Keratinocyte (primary cell): ENCODE measurements around the gene KCNQ1OT1. TPM values are rescaled to one million over a fixed set of nuclear protein-coding genes. Genes with fewer than 3 reads are reported as not detected.

Source experiments
- DNase-seq: peaks from one replicate; pipeline ENCODE4 v3.0.0-alpha.2; 2011; ENCODE audit warnings: low read depth, missing footprints, low spot score
- FAIRE-seq: peaks from 2 replicates; lab custom pipeline; 2011; peaks lifted over from hg19 to GRCh38; lab: Jason Lieb, UNC
- H2AFZ ChIP-seq: 2 replicates; pipeline ENCODE4 v1.6.0; 2012; ENCODE audit warnings: low read length, control low read depth, inconsistent platforms; ENCODE audit not compliant: control insufficient read depth
- H3K27ac ChIP-seq: 2 replicates; pipeline ENCODE4 v1.5.1; 2011; ENCODE audit warnings: low read length; ENCODE audit not compliant: control insufficient read depth, insufficient read depth
- H3K27me3 ChIP-seq: 3 replicates; pipeline ENCODE4 v1.6.0; 2011; ENCODE audit warnings: low read length; ENCODE audit not compliant: control insufficient read depth, insufficient read depth; ENCODE audit errors: extremely low read depth
- H3K36me3 ChIP-seq, 2 experiments: 2 replicates in 1 of 2; 3 replicates in 1 of 2; pipeline ENCODE4 v1.5.1; 2011; ENCODE audit warnings: low read length in 2 of 2, mild to moderate bottlenecking in 1 of 2; ENCODE audit not compliant: control insufficient read depth in 2 of 2, insufficient read depth in 2 of 2; ENCODE audit errors: extremely low read depth in 1 of 2
- H3K4me1 ChIP-seq: 3 replicates; pipeline ENCODE4 v1.5.1; 2011; ENCODE audit warnings: low read length; ENCODE audit not compliant: control insufficient read depth, insufficient read depth; ENCODE audit errors: extremely low read depth
- H3K4me2 ChIP-seq: 3 replicates; pipeline ENCODE4 v1.6.0; 2011; ENCODE audit warnings: low read depth, low read length; ENCODE audit not compliant: control insufficient read depth, insufficient read depth; ENCODE audit errors: extremely low read depth
- H3K4me3 ChIP-seq, 3 experiments: fragments of 200-600 bp in 1 of 3; sonication (generic) in 1 of 3; 2 replicates in 2 of 3; 3 replicates in 1 of 3; pipeline ENCODE4 v1.5.1; 2011 to 2016; ENCODE audit warnings: low read length in 3 of 3, mild to moderate bottlenecking in 3 of 3, control low read depth in 2 of 3, inconsistent platforms in 1 of 3, low read depth in 1 of 3, mixed read lengths in 1 of 3, mixed run types in 1 of 3, moderate library complexity in 1 of 3; ENCODE audit not compliant: control insufficient read depth in 2 of 3, insufficient read depth in 2 of 3; ENCODE audit errors: extremely low read depth in 1 of 3
- H3K79me2 ChIP-seq: 2 replicates; pipeline ENCODE4 v1.6.0; 2012; ENCODE audit warnings: low read length; ENCODE audit not compliant: control insufficient read depth, insufficient read depth
- H3K9ac ChIP-seq: 3 replicates; pipeline ENCODE4 v1.6.0; 2011; ENCODE audit warnings: low read length; ENCODE audit not compliant: control insufficient read depth, insufficient read depth; ENCODE audit errors: extremely low read depth
- H3K9me1 ChIP-seq: 3 replicates; pipeline ENCODE4 v1.6.0; 2011; ENCODE audit warnings: low read length; ENCODE audit not compliant: control insufficient read depth, insufficient read depth; ENCODE audit errors: extremely low read depth
- H3K9me3 ChIP-seq: 2 replicates; pipeline ENCODE4 v1.5.1; 2012; ENCODE audit warnings: low read depth, low read length; ENCODE audit not compliant: control insufficient read depth
- H4K20me1 ChIP-seq: 3 replicates; pipeline ENCODE4 v1.6.0; 2011; ENCODE audit warnings: low read length; ENCODE audit not compliant: control insufficient read depth, insufficient read depth; ENCODE audit errors: extremely low read depth
- EZH2 ChIP-seq: IDR thresholded peaks from one replicate; pipeline ENCODE4 v1.6.1; 2012; ENCODE audit warnings: inconsistent platforms, mild to moderate bottlenecking, low read length, moderate library complexity
- dilution Hi-C: fragments of 300-500 bp; cut with MboI; formaldehyde crosslinking; loops from one replicate; pipeline ENCODE4 v1.7.0; 2020; ENCODE audit warnings: low sequenced_read_pairs; ENCODE audit not compliant: extremely low pct_ligation_motif_present
- polyA plus RNA-seq, 5 experiments: library from polyadenylated mRNA; depleted of rRNA in 3 of 5; stranded (reverse) in 3 of 5; stranded (forward) in 1 of 5; unstranded in 1 of 5; fragments of >200 nt; gene quantifications; 1 replicate in 1 of 5; 2 replicates in 3 of 5; 3 replicates in 1 of 5; pipeline versions ENCODE4 v1.2.1 to v1.2.3, GENCODE V29; 2011 to 2012; ENCODE audit warnings: missing spikeins in 2 of 5, low read depth in 1 of 5, low replicate concordance in 1 of 5
- TF ChIP-seq, protein P1 (sequence below), 3 experiments: IDR thresholded peaks in 1 of 3; conservative IDR thresholded peaks in 1 of 3; optimal IDR thresholded peaks in 1 of 3; 2 replicates in 2 of 3; 3 replicates in 1 of 3; pipeline versions ENCODE3 to v1.5.1; 2011; ENCODE audit warnings: low read length in 3 of 3, mild to moderate bottlenecking in 3 of 3, moderate library complexity in 2 of 3, control low read depth in 1 of 3, inconsistent platforms in 1 of 3; ENCODE audit not compliant: insufficient read depth in 2 of 3; ENCODE audit errors: extremely low read depth in 1 of 3

Gene KCNQ1OT1
- polyA plus RNA-seq, 1 donor (not counting 4 experiments of a cell fraction or from before 2014, with no cell fraction given) = 0.07 TPM

DNA sequence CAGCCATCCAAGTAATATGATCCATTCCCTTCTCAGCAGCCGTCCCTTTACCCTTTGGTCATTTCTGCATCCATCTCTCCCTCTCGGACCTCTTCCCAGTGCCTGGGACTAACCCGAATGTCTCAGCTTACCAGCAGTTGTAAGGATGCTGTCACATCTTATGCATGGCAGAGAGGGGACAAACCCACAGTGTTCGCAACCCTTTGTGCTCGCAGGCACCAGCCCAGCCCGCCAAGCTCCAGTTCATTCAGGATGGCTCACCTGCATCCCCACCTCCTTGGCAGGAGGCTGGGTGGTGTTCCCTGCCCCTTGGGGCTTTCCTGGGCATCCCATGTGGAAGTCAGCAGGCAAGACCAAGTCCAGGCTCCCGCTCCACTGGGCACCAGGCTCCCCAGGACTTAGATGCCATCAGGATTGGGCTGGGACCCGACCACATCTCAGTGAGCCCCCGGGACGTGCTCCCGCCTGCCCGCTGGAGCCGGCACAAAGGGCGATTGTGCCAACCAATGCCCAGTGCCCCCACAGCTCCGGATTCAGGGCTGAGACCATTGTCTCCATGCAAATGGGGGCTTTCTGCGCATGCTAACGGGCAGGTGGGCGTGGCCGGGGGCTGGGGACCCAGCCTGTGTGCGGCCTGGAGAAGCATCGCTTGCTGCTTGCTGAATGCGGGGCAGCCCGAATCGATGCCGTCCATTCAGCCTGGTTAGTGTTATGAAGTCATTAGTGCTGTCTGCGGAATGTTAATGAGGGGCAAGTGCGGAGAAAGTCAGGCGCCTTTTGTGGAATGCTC is 108.6 kb downstream of the KCNQ1OT1 start:
- no peak overlapping the region for H2AFZ ChIP-seq
- peaks cover 11% of the 10 kb centered on the region for H3K27me3 ChIP-seq
- H3K4me1 ChIP-seq = no peaks in the 10 kb centered on the region
- no peak overlapping the region for H3K4me2 ChIP-seq
- H3K27ac ChIP-seq = no peak overlapping the region
- no peaks in the 10 kb centered on the region for H3K36me3 ChIP-seq
- H3K4me3 ChIP-seq = no peak overlapping the region
- H3K79me2 ChIP-seq = no peaks in the 10 kb centered on the region
- H3K9me1 ChIP-seq = no peaks in the 10 kb centered on the region
- FAIRE-seq (no peak), DNase-seq (no peak)
- no peak for TF ChIP-seq EZH2
- TF ChIP-seq, protein P1, sequence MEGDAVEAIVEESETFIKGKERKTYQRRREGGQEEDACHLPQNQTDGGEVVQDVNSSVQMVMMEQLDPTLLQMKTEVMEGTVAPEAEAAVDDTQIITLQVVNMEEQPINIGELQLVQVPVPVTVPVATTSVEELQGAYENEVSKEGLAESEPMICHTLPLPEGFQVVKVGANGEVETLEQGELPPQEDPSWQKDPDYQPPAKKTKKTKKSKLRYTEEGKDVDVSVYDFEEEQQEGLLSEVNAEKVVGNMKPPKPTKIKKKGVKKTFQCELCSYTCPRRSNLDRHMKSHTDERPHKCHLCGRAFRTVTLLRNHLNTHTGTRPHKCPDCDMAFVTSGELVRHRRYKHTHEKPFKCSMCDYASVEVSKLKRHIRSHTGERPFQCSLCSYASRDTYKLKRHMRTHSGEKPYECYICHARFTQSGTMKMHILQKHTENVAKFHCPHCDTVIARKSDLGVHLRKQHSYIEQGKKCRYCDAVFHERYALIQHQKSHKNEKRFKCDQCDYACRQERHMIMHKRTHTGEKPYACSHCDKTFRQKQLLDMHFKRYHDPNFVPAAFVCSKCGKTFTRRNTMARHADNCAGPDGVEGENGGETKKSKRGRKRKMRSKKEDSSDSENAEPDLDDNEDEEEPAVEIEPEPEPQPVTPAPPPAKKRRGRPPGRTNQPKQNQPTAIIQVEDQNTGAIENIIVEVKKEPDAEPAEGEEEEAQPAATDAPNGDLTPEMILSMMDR (optimal IDR thresholded peaks at IDR 0.05 in 1 of 3, IDR thresholded peaks at IDR 0.05 in 1 of 3, conservative IDR thresholded peaks at IDR 0.05 in 1 of 3; ENCODE audit: extremely low read depth in 1 of 3, insufficient read depth in 2 of 3, low read length in 3 of 3) = no peak
- H3K9ac ChIP-seq = no peak overlapping the region
- H4K20me1 ChIP-seq = no peaks in the 10 kb centered on the region
- H3K9me3 ChIP-seq = no peaks in the 10 kb centered on the region
- dilution Hi-C loops = no loop called here

DNA sequence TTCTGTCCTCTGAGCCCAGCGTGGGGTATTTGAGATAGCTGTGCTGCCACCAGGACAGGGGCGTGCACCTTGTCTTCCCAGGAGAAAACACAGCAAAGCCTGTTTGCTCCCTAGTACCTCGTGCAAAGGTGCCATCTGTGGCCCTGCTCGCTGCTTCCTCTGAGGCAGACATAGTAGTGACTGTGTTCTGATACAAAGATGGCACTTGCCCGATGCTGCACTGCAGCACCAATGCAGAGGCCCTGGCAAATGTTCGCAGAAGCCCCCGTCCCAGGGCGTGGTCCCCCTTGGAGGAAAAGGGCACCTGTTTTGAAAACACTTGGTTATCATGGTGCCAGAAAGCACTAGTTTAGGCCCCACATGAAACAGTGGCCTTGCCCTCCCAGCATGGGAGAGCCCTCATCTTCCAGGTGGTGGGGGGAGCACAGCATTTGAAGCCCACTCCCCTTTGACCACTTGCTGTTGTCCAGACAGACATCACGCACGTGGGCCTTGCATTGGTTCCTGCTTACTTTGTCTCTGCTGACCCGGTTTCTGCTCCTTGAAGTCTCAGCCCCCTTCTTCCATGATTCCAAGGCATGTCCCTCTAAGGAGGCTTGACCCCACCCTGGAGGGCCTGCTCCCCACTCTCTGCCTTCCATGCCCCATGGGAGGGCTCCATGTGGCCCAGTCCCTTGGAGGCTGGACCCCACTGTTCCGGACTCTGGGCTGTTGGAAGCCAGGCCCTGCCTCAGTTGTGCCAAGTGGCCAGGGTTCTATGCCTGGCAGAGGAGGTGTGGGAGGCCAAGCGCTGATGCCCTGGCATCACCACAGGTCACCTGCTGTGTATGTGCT is 109.4 kb downstream of the KCNQ1OT1 start:
- Histone ChIP-seq H3K9me3 (no peaks in the 10 kb centered on the region), H3K4me1 (no peaks in the 10 kb centered on the region), H2AFZ (no peak overlapping the region), H3K4me2 (no peak overlapping the region), H3K4me3 (no peak overlapping the region), H3K36me3 (no peaks in the 10 kb centered on the region), H3K27me3 (peaks cover 11% of the 10 kb centered on the region), H3K79me2 (no peaks in the 10 kb centered on the region), H3K9me1 (no peaks in the 10 kb centered on the region), H3K27ac (no peak overlapping the region), H4K20me1 (no peaks in the 10 kb centered on the region), H3K9ac (no peak overlapping the region)
- DNase-seq (no peak), FAIRE-seq (no peak)
- dilution Hi-C loops = no loop called here
- TF ChIP-seq, protein P1 (optimal IDR thresholded peaks at IDR 0.05 in 1 of 3, IDR thresholded peaks at IDR 0.05 in 1 of 3, conservative IDR thresholded peaks at IDR 0.05 in 1 of 3; ENCODE audit: extremely low read depth in 1 of 3, insufficient read depth in 2 of 3, low read length in 3 of 3) = no peak
- no peak for TF ChIP-seq EZH2
